ENCODE measurements around the gene APOF. TPM values are rescaled to one million over a fixed set of nuclear protein-coding genes. Genes with fewer than 3 reads are reported as not detected.

APOF gene
- total RNA-seq, 1 experiment from 2014 or later, result not detected

- Histone ChIP-seq H3K23ac (ENCODE audit: insufficient read length, low read depth, low read length) (no peak overlapping the region), H4K91ac (ENCODE audit: insufficient read length, low read depth, low read length) (no peak overlapping the region), H3T11ph (ENCODE audit: low read length) (no peak overlapping the region), H3K79me2 (ENCODE audit: insufficient read depth, low read length) (no peaks in the 10 kb centered on the region), H3K4ac (ENCODE audit: low read depth, low read length) (no peak overlapping the region), H4K20me1 (ENCODE audit: control insufficient read depth, insufficient read depth, insufficient read length) (no peaks in the 10 kb centered on the region), H3K4me1 (ENCODE audit: insufficient read depth, low read length) (no peaks in the 10 kb centered on the region), H3K27ac (ENCODE audit: insufficient read length, low read depth, low read length) (no peak overlapping the region), H3K79me1 (ENCODE audit: insufficient read depth, low read depth, low read length, poor library complexity, severe bottlenecking) (no peaks in the 10 kb centered on the region), H2AK5ac (ENCODE audit: insufficient read length, low read length) (no peak overlapping the region), H4K5ac (ENCODE audit: insufficient read length, low read depth, low read length) (no peak overlapping the region), H3K18ac (ENCODE audit: insufficient read length, low read depth, low read length) (no peak overlapping the region), H3K4me2 (ENCODE audit: insufficient read depth, insufficient read length, low read length) (no peak overlapping the region), H2BK5ac (ENCODE audit: insufficient read length, low read length) (no peak overlapping the region), H3K56ac (ENCODE audit: insufficient read length, low read depth, low read length) (no peak overlapping the region), H2BK15ac (ENCODE audit: low read depth, low read length) (no peak overlapping the region), H3K9me3 (ENCODE audit: control insufficient read depth, low read depth, low read length) (no peaks in the 10 kb centered on the region), H3K14ac (ENCODE audit: insufficient read depth, low read length) (no peak overlapping the region), H2AFZ (ENCODE audit: low read length) (no peak overlapping the region), H2BK12ac (ENCODE audit: insufficient read length, low read depth, low read length) (no peak overlapping the region), H4K8ac (replicated peaks; ENCODE audit: insufficient read length, low read depth, low read length) (no peak overlapping the region), H3K27me3 (ENCODE audit: insufficient read depth, low read length) (no peaks in the 10 kb centered on the region), H3K9ac (ENCODE audit: extremely low read depth, insufficient read length, low read length) (no peak overlapping the region), H3K23me2 (ENCODE audit: insufficient read length, low read depth, low read length, poor library complexity, severe bottlenecking) (no peaks in the 10 kb centered on the region), H2BK120ac (ENCODE audit: low read depth, low read length, poor library complexity, severe bottlenecking) (no peak overlapping the region), H2BK20ac (ENCODE audit: low read depth, low read length, poor library complexity, severe bottlenecking) (no peak overlapping the region)
- TF ChIP-seq CTCF (conservative IDR thresholded peaks at IDR 0.05), result no peak
- WGBS (ENCODE audit: extremely low coverage, insufficient read length, low lambda C conversion rate), result no CpG with 5 or more reads among the region's 7 CpGs
- Mint-ChIP-seq H3K9me3 (peaks cover 10 to 12% of the 10 kb centered on the region in 2 experiments), H3K4me1 (peaks cover 10 to 15% of the 10 kb centered on the region in 2 experiments), H3K27ac (no peak overlapping the region), H3K27me3 (ENCODE audit: low read depth) (peaks cover 2% of the 10 kb centered on the region; the same call in 1 of the 2 replicates), H3K36me3 (ENCODE audit: insufficient read depth in 1 of 3, low read depth in 3 of 3) (peaks cover 0 to 3% (median 0%) of the 10 kb centered on the region in 3 experiments; a peak in 2 of 7 replicates), H3K4me3 (no peak overlapping the region)
- no peak for DNase-seq
These were observed 12.3 kb upstream of the APOF start for GRCh38 chr12:56374726-56375597.
